D341Med (cell line): ENCODE measurements around the gene ZCWPW1.
"Not testable (repeated sequence)": the region's sequence is repeated elsewhere in the genome, so short reads cannot be mapped to it uniquely, and the experiment has no call there.

ENCODE experiments used
- DNase-seq: peaks from one replicate; pipeline ENCODE4 v3.0.0; 2012; ENCODE audit warnings: low spot score

ZCWPW1 gene

DNA sequence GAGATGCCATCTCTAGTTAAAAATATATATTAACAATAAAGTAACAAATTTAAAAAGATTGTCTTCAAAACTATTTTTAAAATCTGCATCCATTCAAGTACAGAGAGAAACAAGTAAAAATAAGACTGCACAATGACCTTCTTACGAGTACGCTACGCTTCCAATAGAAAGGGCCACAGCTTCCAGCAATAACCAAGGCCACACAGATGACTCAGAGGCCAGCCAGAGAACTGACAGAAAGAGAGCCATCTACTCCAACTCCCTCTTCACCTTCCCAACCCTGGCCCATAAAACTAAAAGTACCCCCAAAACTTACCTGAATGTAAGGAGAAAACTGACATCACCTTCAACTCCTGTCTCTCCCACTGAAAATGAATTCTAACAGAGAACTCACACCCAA lies 28.5 kb downstream of the ZCWPW1 start:
- DNase-seq = no peak

DNA sequence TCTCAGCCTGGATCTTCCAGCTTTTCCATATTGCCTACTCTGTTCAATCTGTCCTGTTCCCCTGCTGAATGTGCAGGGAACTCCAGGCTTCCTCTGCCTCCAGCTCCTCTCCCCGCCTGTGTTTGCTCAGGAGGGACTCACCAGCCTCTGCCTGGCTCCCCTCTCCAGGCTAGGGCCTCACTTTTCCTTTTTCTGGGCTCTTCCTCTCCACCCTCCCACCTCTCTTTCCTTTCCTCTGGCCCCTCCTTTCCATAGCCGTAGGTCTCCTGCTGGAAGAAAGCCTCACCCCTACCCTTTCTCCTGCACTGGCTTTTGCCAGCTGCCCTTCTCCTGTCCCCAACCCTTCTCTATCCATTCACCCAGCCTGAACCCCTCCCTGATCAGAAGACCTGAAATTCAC lies 30.3 kb downstream of the ZCWPW1 start:
- DNase-seq = no peak

DNA sequence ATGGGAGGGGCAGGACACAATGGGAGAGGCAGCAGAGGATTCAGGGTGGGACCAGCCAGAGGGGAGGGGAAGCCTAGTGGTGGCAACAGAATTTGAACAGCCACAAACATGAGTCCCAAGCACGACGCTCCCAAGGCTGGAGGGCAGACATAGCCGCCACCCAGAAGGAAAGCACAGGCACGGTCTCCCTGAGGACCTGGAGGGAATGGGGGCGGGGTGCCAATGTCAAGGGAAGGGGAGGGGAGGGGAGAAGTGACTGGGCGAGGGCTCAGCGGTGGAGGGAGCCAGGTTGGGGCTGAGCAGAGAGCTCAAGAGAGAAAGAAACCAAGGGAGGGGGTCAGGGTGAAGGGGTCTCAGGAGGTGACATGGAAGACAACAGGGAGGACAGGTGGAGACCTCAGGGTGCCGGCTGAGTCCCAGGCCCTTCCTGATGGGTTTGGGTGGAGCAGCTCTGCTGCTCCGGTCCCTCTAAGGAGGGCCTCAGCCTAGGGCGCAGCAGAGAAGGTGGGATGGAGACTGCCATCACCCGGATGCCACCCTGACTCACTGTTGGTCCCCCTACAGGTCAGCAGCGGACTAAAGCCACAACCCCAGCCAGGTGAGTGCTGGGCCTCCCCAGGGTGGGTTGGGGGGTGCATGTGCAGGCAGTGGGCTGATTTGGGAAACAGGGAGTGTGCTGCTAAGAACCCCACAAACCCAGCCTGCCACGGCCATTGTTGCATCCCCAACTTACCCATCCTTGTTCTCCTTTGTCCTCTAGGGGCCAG lies 31.0 kb downstream of the ZCWPW1 start:
- no peak for DNase-seq

DNA sequence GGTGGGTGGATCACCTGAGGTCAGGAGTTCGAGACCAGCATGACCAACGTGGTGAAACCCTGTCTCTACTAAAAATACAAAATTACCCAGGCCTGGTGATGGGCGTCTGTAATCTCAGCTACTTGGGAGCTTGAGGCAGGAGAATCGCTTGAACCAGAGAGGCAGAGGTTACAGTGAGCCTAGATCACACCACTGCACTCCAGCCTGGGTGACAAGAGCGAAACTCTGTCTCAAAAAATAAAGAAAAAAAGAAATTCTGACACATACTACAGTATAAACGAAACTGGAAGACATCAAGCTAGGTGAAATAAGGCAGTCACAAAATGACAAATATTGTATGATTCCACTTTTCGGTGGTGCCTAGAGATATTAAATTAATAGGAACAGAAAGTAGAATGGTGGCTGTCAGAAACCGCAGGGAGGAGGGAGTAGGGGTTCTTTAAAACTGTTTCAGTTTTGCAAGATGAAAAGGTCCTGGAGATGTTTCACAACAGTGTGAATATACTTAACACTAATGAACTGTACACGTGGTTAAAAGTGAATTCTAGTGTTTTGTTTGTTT lies 32.0 kb downstream of the ZCWPW1 start:
- DNase-seq = no peak

DNA sequence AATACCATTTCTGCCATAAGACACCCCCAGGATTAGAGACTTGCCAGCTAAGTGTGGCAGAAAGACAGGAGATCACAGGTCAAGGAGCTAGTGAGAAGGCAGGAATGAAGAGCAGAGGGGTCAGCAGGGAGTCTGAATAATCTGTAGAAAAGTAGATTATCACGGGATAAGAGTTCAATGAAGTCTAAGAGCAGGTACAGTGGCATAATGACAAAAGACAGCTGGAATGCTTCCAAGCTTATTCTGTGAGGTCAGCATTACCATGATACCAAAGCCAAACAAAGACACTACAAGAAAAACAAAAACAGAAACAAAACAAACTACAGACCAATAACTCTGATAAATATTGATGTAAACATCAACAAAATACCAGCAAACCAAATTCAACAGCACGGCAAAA lies 34.4 kb downstream of the ZCWPW1 start:
- no peak for DNase-seq

DNA sequence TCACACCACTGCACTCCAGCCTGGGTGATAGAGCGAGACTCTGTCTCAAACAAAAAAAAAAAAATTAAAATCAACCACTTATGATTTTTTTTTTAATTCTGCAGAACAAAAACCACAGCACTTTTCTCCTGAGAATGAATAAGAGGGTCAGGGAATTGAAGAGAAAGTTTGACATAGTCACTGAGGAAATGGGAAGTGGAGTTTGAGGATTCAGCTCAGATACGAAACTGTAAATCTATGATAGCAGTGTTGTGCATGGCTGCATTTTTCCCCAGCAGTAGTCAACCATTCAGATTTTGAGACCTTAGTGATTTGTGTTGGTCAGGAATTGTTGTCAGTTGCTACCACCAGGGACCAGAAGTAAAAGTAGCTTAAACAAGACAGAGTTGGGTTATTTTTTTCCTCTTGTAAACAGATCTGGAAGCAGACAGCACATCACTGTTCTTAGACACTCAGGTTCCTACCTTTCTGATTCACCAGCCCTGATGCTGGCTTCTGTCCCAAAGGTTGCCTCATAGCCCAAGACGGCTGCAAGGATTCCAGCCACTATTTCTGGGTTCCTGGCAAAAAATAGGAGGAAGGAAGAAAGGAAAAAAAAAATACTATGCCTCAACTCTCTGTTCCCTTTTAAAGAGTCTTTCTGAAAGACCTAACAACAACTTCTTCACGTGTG lies 35.1 kb downstream of the ZCWPW1 start:
- no peak for DNase-seq

DNA sequence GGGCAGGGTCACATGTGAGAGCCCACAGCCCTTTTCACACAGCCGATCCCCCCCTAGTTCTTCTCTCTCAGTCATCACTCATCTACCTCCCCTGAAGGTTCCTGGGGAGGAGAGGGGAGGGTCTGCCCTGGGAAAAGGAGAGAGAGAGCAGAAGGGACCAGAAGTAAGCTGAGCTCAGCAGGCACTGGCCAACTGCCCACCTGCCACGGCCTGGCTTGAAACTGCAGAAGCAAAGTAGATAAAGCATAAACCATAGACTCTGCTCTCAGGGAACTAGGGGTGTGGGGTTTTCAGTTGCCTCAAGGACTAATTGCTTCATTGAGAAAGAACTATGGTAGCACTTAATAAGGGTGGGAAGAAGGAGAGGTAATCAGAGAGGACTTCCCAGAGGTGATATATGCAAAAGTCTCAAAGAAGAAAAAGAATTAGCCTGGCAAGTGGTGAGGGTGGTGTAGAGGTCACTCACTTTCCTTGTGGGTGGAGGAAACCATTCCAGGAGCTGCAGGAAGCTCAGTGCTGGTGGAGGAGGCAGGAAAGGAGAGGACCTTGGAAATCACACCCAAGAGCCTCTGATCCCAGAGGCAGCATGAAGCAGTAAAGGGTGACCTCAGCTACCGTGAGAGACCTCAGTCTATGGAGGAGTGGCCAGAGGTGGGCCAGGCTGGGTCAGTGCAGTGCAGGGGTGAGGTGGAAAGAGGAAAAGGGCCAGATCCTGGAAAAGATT lies 38.1 kb downstream of the ZCWPW1 start:
- DNase-seq = no peak

DNA sequence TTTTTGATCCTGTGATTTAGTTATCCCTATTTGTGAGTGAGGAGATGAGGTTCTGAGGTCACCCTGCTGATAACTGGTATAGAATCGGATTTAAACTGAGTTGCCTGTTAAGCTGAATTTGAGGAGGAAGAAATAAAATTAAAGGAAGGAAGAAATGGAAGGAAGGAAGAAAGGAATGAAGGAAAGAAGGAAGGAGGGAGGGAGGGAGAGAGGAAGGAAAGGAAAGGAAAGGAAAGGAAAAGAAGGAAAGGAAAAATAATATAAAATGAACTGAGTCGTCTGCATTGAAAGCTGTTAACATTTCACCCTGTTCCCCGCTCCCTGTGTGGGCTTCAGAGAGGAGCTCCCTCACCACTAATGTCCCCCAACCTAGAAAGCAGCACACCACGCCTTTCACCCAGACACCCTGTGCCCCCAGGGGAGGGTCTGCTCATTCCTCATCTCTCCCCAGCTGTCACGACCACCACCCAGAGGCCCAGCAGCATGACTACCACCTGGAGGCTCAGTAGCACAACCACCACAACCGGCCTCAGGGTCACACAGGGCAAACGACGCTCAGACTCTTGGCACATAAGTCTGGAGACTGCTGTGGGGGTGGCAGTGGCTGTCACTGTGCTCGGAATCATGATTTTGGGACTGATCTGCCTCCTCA lies 38.9 kb downstream of the ZCWPW1 start:
- no peak for DNase-seq

DNA sequence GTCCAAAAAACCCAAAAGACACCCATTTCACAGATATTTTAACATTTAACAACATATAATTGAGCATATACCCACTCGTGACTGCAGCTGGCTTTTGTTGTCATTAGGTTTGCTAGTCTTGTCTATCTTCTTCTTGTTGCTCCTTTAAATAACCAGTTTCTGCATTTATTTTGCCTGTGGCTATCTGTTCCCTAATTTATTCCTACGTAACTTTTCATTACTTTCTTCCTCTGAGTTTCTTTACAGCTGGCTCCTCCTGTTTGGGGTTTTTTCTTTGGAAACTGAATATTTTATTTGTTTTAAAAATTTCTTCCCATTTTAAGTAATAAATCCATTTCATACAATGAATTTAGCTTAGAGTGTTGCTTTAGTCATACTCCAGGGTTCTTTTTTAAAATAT lies 40.8 kb downstream of the ZCWPW1 start:
- no peak for DNase-seq

DNA sequence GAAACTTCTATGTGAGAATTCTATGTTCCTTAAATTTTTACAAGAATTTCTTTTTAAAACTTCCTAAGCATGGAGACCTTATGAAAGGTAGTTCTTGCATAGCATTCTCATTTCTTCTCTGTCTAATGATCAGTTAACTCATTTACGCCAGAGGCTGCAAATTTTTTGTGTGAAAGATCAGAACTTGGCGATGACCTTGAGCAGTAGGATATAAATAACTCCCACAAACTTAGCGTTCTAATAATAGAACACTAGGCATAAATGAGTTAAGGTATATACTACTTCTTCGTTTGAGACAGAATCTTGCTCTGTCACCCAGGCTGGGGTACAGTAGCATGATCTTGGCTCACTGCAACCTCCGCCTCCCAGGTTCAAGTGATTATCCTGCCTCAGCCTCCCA lies 41.6 kb downstream of the ZCWPW1 start:
- no peak for DNase-seq

DNA sequence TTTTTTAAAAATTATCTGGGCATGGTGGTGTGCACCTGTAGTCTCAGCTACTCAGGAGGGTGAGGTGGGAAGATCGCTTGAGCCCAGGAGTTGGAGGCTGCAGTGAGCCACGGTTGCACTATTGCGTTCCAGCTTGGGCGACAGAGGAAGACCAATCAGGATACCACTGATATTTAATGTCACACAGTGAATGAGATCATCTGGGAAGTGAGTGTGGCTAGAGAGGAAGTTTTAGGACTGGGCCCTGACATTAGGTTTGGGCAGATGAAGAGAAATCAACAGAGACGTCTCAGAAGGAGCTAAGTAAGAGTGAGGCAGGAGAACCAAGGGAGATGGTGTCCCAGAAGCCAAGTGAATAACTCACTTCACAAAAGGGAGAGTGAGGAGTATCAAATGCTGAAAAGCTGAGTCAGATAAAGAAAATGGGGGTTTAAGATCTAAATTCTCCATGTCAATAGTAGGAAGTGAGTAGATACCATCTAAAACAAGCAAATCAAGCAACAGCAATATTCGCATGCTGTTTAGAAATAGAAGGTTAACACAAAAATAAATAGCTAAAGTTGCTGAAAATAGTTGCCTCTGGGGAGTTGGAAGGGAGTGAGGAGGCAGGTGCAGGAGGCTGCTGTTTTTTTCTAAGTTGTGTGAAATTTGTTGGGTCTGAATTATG lies 43.7 kb downstream of the ZCWPW1 start:
- DNase-seq = no peak

DNA sequence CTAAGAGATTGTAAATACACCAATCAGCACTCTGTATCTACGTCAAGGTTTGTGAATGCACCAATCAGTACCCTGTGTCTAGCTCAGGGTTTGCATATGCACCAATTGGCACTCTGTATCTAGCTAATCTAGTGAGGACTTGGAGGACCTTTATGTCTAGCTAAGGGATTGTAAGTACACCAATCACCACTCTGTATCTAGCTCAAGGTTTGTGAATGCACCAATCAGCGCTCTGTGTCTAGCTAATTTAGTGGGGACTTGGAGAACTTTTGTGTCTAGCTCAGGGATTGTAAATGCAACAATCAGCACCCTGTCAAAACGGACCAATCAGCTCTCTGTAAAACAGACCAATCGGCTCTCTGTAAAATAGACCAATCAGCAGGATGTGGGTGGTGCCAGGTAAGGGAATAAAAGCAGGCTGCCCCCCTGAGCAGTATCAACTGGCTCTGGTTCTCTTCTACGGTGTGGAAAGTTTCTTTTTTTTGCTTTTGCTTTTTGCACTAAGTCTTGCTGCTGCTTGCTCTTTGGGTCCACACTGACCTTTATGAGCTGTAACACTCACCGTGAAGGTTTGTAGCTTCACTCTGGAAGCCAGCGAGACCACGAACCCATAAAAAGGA lies 46.2 kb downstream of the ZCWPW1 start:
- not testable (repeated sequence) for DNase-seq

DNA sequence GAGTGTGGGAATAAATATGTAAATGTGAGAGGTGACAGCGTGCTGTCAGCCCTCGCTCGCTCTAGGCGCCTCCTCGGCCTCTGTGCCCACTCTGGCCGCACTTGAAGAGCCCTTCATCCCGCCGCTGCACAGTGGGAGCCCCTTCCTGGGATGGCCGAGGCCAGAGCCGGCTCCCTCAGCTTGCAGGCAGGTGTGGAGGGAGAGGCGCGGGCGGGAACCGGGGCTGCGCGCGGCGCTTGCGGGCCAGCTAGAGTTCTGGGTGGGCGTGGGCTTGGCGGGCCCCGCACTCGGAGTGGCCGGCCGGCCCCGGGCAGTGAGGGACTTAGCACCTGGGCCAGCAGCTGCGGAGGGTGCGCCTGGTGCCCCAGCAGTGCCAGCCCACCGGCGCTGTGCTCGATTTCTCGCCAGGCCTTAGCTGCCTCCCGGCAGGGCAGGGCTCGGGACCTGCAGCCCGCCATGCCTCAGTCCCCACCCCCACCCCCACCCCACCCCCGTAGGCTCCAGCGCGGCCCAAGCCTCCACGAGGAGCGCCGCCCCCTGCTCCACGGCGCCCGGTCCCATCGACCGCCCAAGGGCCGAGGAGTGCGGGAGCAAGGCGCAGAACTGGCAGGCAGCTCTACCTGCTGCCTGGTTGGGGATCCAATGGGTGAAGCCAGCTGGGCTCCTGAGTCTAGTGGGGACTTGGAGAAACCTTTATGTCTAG lies 46.8 kb downstream of the ZCWPW1 start:
- DNase-seq = not testable (repeated sequence)

DNA sequence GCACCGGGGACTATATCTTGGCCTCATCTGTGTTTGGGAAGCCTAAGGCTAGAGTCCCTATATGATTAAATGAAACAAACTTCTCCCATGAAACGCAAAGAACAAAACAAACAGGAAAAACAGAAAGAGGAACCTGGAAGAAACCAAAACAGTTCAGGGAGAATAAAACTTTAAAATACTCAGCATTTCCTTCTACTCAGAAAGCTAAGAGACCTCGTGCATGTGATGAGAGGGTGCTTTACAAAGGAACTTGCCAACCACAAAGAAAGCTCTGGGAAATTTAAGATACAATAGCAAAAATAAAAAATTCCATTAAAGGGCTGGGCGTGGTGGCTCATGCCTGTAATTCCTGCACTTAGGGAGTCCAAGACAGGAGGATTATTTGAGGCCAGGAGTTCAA lies 48.3 kb downstream of the ZCWPW1 start:
- DNase-seq = no peak

DNA sequence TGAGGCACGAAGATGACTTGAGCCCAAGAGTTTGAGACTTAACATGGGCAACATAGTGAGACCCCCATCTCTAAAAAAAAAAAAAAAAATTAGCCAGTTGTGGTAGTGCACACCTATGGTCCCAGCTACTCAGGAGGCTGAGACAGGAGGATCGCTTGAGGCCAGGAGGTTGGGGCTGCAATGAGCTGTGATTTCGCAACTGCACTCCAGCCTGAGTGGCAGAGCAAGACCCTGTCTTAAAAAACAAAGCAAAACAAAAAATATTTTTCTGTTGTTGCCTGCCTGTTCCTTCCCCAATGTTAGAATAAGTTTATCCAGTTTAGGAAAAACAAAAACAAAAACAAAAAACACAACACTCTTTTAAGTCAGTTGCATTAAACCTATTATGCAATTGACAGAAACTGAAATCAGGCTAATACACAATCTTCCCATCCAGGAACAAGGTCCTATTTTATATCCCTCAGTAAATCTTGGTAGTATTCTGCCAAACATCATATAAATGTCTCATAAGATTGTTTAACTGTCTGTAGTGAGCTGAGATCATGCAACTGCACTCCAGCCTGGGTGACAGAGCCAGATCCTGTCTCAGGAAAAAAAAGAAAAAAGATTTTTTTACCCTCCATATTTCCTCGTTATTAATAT lies 50.3 kb downstream of the ZCWPW1 start:
- no peak for DNase-seq

DNA sequence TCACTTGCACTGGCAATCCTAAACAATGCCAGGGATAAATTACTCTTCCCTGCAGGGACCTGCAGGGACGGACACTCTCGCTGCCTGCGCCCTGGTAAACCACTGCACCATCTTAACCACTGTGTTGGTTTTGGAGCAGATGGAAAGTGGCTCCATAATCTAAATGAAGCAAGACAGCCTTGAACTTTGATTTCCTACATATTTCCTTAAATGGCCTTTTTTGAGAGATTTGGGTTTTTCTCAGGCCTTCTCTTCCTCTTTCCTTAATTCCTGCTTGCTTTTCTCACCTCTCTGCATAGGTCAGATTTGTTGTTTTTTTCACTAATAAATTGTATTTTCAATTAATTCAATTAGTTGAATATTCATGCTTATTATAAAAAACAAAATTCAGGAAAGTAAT lies 52.4 kb downstream of the ZCWPW1 start:
- no peak for DNase-seq

DNA sequence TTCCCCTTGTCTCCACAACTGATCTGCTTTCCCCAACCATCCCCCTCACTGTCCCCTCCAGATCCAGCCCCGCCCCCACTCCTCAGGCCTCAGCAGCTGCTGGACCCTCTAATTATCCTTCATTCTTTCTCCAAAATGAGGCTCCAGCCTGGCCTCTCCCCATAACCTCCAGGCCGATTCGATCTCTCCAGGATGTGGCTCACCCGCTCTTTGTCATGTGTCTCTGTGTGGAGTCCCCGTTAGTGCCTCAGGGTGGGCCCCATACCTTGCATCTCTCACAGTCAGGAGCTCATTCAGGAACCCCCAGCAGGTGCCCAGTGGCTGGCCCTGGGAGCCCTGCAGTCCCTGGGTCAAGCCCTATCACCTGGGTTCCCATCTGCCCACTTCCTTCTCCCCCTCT lies 53.9 kb downstream of the ZCWPW1 start:
- DNase-seq = no peak

DNA sequence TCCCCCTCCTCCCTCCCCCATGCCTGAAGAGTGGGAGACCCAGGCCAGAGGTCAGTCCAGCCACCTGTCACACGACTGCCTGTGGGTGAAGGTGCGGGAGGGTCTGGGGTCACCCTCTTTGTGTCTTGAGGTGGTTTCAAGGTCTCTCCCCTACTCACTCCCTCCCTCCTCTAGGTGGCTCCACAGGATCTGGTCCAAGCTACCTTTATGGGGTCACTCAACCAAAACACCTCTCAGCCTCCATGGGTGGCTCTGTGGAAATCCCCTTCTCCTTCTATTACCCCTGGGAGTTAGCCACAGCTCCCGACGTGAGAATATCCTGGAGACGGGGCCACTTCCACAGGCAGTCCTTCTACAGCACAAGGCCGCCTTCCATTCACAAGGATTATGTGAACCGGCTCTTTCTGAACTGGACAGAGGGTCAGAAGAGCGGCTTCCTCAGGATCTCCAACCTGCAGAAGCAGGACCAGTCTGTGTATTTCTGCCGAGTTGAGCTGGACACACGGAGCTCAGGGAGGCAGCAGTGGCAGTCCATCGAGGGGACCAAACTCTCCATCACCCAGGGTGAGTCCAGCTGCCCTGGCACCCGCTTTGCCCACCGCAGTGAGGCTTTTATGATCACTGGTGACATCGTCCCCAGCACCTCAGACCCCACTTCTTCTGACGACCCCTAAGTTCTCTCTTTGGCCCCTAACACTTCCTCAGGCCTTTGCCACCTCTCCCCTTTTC lies 54.5 kb downstream of the ZCWPW1 start:
- DNase-seq = not testable (repeated sequence)

DNA sequence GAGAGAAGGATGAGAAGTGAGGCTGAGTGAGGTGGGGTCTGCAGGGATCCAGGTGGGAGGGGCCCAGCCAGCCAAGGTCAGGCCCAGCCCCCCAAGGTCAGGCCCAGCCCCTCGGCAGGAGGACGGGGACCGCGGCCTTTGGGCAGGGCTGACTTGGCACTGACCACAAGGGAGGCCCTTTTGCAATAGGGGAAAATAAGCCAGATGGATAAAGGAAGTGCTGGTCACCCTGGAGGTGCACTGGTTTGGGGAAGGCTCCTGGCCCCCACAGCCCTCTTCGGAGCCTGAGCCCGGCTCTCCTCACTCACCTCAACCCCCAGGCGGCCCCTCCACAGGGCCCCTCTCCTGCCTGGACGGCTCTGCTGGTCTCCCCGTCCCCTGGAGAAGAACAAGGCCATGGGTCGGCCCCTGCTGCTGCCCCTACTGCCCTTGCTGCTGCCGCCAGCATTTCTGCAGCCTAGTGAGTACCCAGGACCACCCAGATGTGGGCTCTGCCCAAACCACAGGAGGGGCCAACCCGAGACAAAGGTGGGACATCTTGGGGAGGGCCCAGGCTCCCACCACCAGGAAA lies 55.2 kb downstream of the ZCWPW1 start, which contains the start of gene PILRA:
PILRA (plus strand) TSS at position 227 of the 571 bp plus-strand sequence; CDS start at position 397, 170 bp downstream.
- no peak for DNase-seq
